HEK293 (cell line): ENCODE data around the gene DNAJB4.

Source experiments
- GLI4 ChIP-seq: fragments of 450-650 bp; formaldehyde crosslinking; IDR thresholded peaks from 2 replicates; pipeline ENCODE4 v1.5.1; 2016; ENCODE audit warnings: missing biosample characterization, missing genetic modification characterization
- IKZF3 ChIP-seq: fragments of 450-650 bp; IDR thresholded peaks from 2 replicates; pipeline ENCODE4 v1.5.0; 2018; ENCODE audit warnings: missing biosample characterization, mild to moderate bottlenecking, missing genetic modification characterization, moderate library complexity
- KLF7 ChIP-seq: fragments of 450-650 bp; formaldehyde crosslinking; IDR thresholded peaks from 2 replicates; pipeline ENCODE4 v1.5.1; 2016; ENCODE audit warnings: missing biosample characterization, missing genetic modification characterization, borderline replicate concordance
- REPIN1 ChIP-seq: fragments of 450-650 bp; formaldehyde crosslinking; IDR thresholded peaks from 2 replicates; pipeline ENCODE4 v1.5.1; 2017; ENCODE audit warnings: missing biosample characterization, missing genetic modification characterization, low read depth
- SP2 ChIP-seq: fragments of 450-650 bp; formaldehyde crosslinking; IDR thresholded peaks from 2 replicates; pipeline ENCODE4 v1.5.1; 2016; ENCODE audit warnings: missing biosample characterization, missing genetic modification characterization
- TRIM28 ChIP-seq: IDR thresholded peaks from 2 replicates; pipeline ENCODE4 v1.6.1; 2011; ENCODE audit warnings: low read length, control low read depth, borderline replicate concordance
- ZBTB17 ChIP-seq: fragments of 450-650 bp; formaldehyde crosslinking; IDR thresholded peaks from 2 replicates; pipeline ENCODE4 v1.5.1; 2016; ENCODE audit warnings: missing biosample characterization, missing genetic modification characterization
- ZNF114 ChIP-seq: fragments of 450-650 bp; formaldehyde crosslinking; IDR thresholded peaks from 2 replicates; pipeline ENCODE4 v1.5.0; 2017; ENCODE audit warnings: missing biosample characterization, missing genetic modification characterization
- ZNF133 ChIP-seq: fragments of 450-650 bp; formaldehyde crosslinking; IDR thresholded peaks from 2 replicates; pipeline ENCODE4 v1.5.1; 2016; ENCODE audit warnings: missing biosample characterization, missing genetic modification characterization
- ZNF169 ChIP-seq: fragments of 450-650 bp; formaldehyde crosslinking; IDR thresholded peaks from 2 replicates; pipeline ENCODE4 v1.5.1; 2016; ENCODE audit warnings: missing biosample characterization, missing genetic modification characterization
- ZNF211 ChIP-seq: fragments of 450-650 bp; formaldehyde crosslinking; IDR thresholded peaks from 2 replicates; pipeline ENCODE4 v1.5.1; 2016; ENCODE audit warnings: low read depth, missing biosample characterization, missing genetic modification characterization
- ZNF214 ChIP-seq: fragments of 450-650 bp; formaldehyde crosslinking; IDR thresholded peaks from 2 replicates; pipeline ENCODE4 v1.5.1; 2017; ENCODE audit warnings: missing biosample characterization, mild to moderate bottlenecking, missing genetic modification characterization, borderline replicate concordance
- ZNF221 ChIP-seq: fragments of 450-650 bp; formaldehyde crosslinking; IDR thresholded peaks from 2 replicates; pipeline ENCODE4 v1.5.1; 2017; ENCODE audit warnings: missing biosample characterization, missing genetic modification characterization, borderline replicate concordance
- ZNF433 ChIP-seq: fragments of 450-650 bp; formaldehyde crosslinking; IDR thresholded peaks from 2 replicates; pipeline ENCODE4 v1.5.1; 2016; ENCODE audit warnings: missing biosample characterization, missing genetic modification characterization, low read depth
- ZNF571 ChIP-seq: fragments of 450-650 bp; formaldehyde crosslinking; IDR thresholded peaks from 2 replicates; pipeline ENCODE4 v1.5.0; 2017; ENCODE audit warnings: missing biosample characterization, missing genetic modification characterization
- ZNF585B ChIP-seq: fragments of 450-650 bp; formaldehyde crosslinking; IDR thresholded peaks from 2 replicates; pipeline ENCODE4 v1.5.1; 2016; ENCODE audit warnings: missing biosample characterization, missing genetic modification characterization
- ZNF623 ChIP-seq: fragments of 450-650 bp; formaldehyde crosslinking; IDR thresholded peaks from 2 replicates; pipeline ENCODE4 v1.5.1; 2016; ENCODE audit warnings: missing biosample characterization, missing genetic modification characterization
- ZNF707 ChIP-seq: fragments of 450-650 bp; formaldehyde crosslinking; IDR thresholded peaks from 2 replicates; pipeline ENCODE4 v1.5.1; 2016; ENCODE audit warnings: missing biosample characterization, missing genetic modification characterization
- ZNF776 ChIP-seq: fragments of 450-650 bp; formaldehyde crosslinking; IDR thresholded peaks from 2 replicates; pipeline ENCODE4 v1.5.0; 2017; ENCODE audit warnings: missing biosample characterization, missing genetic modification characterization, borderline replicate concordance
- ZSCAN16 ChIP-seq: fragments of 450-650 bp; formaldehyde crosslinking; IDR thresholded peaks from 2 replicates; pipeline ENCODE4 v1.5.1; 2016; ENCODE audit warnings: missing biosample characterization, missing genetic modification characterization
- TF ChIP-seq, protein P1 (sequence below): fragments of 450-650 bp; formaldehyde crosslinking; conservative IDR thresholded peaks from 2 replicates; pipeline ENCODE4 v1.5.1; 2016; ENCODE audit warnings: low read depth, missing biosample characterization, missing genetic modification characterization
- TF ChIP-seq, protein P2 (sequence below): fragments of 450-650 bp; formaldehyde crosslinking; IDR thresholded peaks from 2 replicates; pipeline ENCODE4 v1.5.1; 2016; ENCODE audit warnings: missing biosample characterization, missing genetic modification characterization
- TF ChIP-seq, protein P3 (sequence below): IDR thresholded peaks from 2 replicates; pipeline ENCODE4 v1.6.1; 2011; ENCODE audit warnings: mild to moderate bottlenecking, low read depth, low read length, borderline replicate concordance
- TF ChIP-seq, protein P4 (sequence below): fragments of 450-650 bp; formaldehyde crosslinking; IDR thresholded peaks from 2 replicates; pipeline ENCODE4 v1.5.1; 2016; ENCODE audit warnings: missing biosample characterization, missing genetic modification characterization
- TF ChIP-seq, protein P5 (sequence below): fragments of 450-650 bp; formaldehyde crosslinking; IDR thresholded peaks from 2 replicates; pipeline ENCODE4 v1.5.1; 2016; ENCODE audit warnings: missing biosample characterization, missing genetic modification characterization
- TF ChIP-seq, protein P6 (sequence below): fragments of 450-650 bp; formaldehyde crosslinking; IDR thresholded peaks from 2 replicates; pipeline ENCODE4 v1.5.1; 2016; ENCODE audit warnings: missing biosample characterization, missing genetic modification characterization
- TF ChIP-seq, protein P7 (sequence below): fragments of 450-650 bp; IDR thresholded peaks from 2 replicates; pipeline ENCODE4 v1.5.1; 2018; ENCODE audit warnings: missing biosample characterization, mild to moderate bottlenecking, missing genetic modification characterization
- TF ChIP-seq, protein P8 (sequence below): fragments of 450-650 bp; formaldehyde crosslinking; optimal IDR thresholded peaks from 2 replicates; pipeline ENCODE3; 2016; ENCODE audit warnings: missing biosample characterization, mild to moderate bottlenecking, missing genetic modification characterization

DNAJB4 gene

DNA sequence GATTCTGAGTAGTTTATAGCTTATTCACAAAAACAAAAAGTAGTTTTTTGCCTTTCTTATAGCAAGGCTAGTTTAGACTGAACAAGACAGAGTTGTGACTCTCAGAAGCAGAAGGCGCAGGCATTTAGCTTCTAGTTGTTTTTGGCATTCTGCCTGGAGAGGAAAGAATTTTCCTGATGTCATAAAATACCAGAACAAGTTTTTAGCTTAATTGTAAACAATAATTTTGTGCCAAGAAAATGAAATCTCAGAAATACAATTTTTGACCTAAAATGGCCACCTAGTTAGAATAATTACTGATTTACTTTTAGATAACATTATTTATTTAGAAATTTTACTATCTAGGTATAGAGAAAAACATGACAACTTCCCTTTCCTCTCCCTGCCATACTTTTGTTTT lies 1.0 kb downstream of the DNAJB4 start (continued):
- TF ChIP-seq ZNF585B (no peak), ZNF433 (tag by site-specific recombination) (no peak), ZNF211 (tag by site-specific recombination) (no peak), ZBTB17 (tag by site-specific recombination) (no peak), IKZF3 (tag by site-specific recombination) (peak; percentile 89), ZNF221 (tag by site-specific recombination) (no peak), REPIN1 (tag by site-specific recombination) (no peak), ZNF114 (tag by site-specific recombination) (no peak), SP2 (tag by site-specific recombination) (no peak), ZNF707 (tag by site-specific recombination) (no peak), ZSCAN16 (tag by site-specific recombination) (no peak), ZNF214 (tag by site-specific recombination) (no peak), TRIM28 (no peak), ZNF133 (tag by site-specific recombination) (no peak), ZNF169 (no peak), ZNF571 (tag by site-specific recombination) (no peak), GLI4 (tag by site-specific recombination) (no peak), KLF7 (tag by site-specific recombination) (no peak), ZNF776 (tag by site-specific recombination) (no peak), ZNF623 (tag by site-specific recombination) (no peak)
- TF ChIP-seq, protein P1, sequence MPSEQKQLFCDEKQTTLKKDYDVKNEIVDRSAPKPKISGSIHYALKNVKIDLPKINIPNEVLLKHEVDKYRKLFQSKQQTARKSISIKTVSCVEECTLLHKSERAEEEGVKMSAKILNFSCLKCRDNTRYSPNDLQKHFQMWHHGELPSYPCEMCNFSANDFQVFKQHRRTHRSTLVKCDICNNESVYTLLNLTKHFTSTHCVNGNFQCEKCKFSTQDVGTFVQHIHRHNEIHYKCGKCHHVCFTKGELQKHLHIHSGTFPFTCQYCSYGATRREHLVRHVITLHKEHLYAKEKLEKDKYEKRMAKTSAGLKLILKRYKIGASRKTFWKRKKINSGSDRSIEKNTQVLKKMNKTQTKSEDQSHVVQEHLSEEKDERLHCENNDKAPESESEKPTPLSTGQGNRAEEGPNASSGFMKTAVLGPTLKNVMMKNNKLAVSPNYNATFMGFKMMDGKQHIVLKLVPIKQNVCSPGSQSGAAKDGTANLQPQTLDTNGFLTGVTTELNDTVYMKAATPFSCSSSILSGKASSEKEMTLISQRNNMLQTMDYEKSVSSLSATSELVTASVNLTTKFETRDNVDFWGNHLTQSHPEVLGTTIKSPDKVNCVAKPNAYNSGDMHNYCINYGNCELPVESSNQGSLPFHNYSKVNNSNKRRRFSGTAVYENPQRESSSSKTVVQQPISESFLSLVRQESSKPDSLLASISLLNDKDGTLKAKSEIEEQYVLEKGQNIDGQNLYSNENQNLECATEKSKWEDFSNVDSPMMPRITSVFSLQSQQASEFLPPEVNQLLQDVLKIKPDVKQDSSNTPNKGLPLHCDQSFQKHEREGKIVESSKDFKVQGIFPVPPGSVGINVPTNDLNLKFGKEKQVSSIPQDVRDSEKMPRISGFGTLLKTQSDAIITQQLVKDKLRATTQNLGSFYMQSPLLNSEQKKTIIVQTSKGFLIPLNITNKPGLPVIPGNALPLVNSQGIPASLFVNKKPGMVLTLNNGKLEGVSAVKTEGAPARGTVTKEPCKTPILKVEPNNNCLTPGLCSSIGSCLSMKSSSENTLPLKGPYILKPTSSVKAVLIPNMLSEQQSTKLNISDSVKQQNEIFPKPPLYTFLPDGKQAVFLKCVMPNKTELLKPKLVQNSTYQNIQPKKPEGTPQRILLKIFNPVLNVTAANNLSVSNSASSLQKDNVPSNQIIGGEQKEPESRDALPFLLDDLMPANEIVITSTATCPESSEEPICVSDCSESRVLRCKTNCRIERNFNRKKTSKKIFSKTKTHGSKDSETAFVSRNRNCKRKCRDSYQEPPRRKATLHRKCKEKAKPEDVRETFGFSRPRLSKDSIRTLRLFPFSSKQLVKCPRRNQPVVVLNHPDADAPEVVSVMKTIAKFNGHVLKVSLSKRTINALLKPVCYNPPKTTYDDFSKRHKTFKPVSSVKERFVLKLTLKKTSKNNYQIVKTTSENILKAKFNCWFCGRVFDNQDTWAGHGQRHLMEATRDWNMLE, result no peak
- TF ChIP-seq, protein P2, sequence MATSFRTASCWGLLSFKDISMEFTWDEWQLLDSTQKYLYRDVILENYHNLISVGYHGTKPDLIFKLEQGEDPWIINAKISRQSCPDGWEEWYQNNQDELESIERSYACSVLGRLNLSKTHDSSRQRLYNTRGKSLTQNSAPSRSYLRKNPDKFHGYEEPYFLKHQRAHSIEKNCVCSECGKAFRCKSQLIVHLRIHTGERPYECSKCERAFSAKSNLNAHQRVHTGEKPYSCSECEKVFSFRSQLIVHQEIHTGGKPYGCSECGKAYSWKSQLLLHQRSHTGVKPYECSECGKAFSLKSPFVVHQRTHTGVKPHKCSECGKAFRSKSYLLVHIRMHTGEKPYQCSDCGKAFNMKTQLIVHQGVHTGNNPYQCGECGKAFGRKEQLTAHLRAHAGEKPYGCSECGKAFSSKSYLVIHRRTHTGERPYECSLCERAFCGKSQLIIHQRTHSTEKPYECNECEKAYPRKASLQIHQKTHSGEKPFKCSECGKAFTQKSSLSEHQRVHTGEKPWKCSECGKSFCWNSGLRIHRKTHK (tag by site-specific recombination), result no peak
- TF ChIP-seq, protein P3, sequence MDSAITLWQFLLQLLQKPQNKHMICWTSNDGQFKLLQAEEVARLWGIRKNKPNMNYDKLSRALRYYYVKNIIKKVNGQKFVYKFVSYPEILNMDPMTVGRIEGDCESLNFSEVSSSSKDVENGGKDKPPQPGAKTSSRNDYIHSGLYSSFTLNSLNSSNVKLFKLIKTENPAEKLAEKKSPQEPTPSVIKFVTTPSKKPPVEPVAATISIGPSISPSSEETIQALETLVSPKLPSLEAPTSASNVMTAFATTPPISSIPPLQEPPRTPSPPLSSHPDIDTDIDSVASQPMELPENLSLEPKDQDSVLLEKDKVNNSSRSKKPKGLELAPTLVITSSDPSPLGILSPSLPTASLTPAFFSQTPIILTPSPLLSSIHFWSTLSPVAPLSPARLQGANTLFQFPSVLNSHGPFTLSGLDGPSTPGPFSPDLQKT, result no peak
- TF ChIP-seq, protein P4, sequence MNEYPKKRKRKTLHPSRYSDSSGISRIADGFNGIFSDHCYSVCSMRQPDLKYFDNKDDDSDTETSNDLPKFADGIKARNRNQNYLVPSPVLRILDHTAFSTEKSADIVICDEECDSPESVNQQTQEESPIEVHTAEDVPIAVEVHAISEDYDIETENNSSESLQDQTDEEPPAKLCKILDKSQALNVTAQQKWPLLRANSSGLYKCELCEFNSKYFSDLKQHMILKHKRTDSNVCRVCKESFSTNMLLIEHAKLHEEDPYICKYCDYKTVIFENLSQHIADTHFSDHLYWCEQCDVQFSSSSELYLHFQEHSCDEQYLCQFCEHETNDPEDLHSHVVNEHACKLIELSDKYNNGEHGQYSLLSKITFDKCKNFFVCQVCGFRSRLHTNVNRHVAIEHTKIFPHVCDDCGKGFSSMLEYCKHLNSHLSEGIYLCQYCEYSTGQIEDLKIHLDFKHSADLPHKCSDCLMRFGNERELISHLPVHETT (tag by site-specific recombination), result no peak
- TF ChIP-seq, protein P5, sequence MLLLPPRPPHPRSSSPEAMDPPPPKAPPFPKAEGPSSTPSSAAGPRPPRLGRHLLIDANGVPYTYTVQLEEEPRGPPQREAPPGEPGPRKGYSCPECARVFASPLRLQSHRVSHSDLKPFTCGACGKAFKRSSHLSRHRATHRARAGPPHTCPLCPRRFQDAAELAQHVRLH (tag by site-specific recombination), result no peak
- TF ChIP-seq, protein P6, sequence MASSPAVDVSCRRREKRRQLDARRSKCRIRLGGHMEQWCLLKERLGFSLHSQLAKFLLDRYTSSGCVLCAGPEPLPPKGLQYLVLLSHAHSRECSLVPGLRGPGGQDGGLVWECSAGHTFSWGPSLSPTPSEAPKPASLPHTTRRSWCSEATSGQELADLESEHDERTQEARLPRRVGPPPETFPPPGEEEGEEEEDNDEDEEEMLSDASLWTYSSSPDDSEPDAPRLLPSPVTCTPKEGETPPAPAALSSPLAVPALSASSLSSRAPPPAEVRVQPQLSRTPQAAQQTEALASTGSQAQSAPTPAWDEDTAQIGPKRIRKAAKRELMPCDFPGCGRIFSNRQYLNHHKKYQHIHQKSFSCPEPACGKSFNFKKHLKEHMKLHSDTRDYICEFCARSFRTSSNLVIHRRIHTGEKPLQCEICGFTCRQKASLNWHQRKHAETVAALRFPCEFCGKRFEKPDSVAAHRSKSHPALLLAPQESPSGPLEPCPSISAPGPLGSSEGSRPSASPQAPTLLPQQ (tag by site-specific recombination), result no peak
- TF ChIP-seq, protein P7, sequence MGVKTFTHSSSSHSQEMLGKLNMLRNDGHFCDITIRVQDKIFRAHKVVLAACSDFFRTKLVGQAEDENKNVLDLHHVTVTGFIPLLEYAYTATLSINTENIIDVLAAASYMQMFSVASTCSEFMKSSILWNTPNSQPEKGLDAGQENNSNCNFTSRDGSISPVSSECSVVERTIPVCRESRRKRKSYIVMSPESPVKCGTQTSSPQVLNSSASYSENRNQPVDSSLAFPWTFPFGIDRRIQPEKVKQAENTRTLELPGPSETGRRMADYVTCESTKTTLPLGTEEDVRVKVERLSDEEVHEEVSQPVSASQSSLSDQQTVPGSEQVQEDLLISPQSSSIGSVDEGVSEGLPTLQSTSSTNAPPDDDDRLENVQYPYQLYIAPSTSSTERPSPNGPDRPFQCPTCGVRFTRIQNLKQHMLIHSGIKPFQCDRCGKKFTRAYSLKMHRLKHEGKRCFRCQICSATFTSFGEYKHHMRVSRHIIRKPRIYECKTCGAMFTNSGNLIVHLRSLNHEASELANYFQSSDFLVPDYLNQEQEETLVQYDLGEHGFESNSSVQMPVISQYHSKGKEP (tag by site-specific recombination), result no peak; the same call in 1 of the 2 replicates
- TF ChIP-seq, protein P8, sequence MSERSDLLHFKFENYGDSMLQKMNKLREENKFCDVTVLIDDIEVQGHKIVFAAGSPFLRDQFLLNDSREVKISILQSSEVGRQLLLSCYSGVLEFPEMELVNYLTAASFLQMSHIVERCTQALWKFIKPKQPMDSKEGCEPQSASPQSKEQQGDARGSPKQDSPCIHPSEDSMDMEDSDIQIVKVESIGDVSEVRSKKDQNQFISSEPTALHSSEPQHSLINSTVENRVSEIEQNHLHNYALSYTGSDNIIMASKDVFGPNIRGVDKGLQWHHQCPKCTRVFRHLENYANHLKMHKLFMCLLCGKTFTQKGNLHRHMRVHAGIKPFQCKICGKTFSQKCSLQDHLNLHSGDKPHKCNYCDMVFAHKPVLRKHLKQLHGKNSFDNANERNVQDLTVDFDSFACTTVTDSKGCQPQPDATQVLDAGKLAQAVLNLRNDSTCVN, result no peak
